Neural progenitor cell (in vitro differentiated cells): ENCODE measurements around the gene RGS8.

ENCODE experiments used
- EZH2 ChIP-seq: fragments of 200-600 bp; sonication (generic); IDR thresholded peaks from 2 replicates; pipeline ENCODE4 v1.6.1; 2017; ENCODE audit warnings: antibody characterized with exemption, mild to moderate bottlenecking, moderate library complexity
- EZH2phosphoT487 ChIP-seq: fragments of 200-600 bp; sonication (generic); IDR thresholded peaks from 2 replicates; pipeline ENCODE4 v1.6.1; 2017; ENCODE audit warnings: antibody characterized with exemption
- TF ChIP-seq, protein P1 (sequence below): fragments of 200-600 bp; sonication (generic); IDR thresholded peaks from 2 replicates; pipeline ENCODE4 v1.5.1; 2017; ENCODE audit warnings: antibody characterized with exemption, mild to moderate bottlenecking

GRCh38 chr1:182690886-182691443 lies 6.6 kb upstream of the RGS8 start:
- TF ChIP-seq, protein P1, sequence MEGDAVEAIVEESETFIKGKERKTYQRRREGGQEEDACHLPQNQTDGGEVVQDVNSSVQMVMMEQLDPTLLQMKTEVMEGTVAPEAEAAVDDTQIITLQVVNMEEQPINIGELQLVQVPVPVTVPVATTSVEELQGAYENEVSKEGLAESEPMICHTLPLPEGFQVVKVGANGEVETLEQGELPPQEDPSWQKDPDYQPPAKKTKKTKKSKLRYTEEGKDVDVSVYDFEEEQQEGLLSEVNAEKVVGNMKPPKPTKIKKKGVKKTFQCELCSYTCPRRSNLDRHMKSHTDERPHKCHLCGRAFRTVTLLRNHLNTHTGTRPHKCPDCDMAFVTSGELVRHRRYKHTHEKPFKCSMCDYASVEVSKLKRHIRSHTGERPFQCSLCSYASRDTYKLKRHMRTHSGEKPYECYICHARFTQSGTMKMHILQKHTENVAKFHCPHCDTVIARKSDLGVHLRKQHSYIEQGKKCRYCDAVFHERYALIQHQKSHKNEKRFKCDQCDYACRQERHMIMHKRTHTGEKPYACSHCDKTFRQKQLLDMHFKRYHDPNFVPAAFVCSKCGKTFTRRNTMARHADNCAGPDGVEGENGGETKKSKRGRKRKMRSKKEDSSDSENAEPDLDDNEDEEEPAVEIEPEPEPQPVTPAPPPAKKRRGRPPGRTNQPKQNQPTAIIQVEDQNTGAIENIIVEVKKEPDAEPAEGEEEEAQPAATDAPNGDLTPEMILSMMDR = no peak
- TF ChIP-seq EZH2phosphoT487 (no peak), EZH2 (no peak)
